Measurements from ENCODE around the gene CSRP1. TPM values are rescaled to one million over a fixed set of nuclear protein-coding genes. Genes with fewer than 3 reads are reported as not detected.

The CSRP1 gene
- total and polyA plus RNA-seq, 9 of the 15 experiments (the other 6 are each of a cell fraction or from before 2014, with no cell fraction given): 6.8 to 39.4 (median 23.7) TPM

DNA sequence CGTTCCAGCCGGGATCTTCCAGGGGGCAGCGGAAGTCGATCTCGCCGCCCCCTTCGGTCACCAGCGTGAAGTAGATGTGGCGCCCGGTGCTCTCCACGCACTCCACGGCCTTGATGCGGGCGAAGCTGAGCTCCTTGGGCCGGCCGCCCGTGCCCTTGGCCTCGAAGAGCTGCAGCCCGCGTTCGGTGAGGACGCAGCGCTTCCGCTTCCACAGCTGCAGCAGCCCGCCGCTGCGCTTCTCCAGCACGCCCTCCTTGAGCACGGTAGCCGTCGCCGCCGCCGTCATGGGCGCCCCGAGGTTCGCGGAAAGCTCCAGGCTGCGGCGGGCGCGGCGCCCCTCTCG lies 38.5 kb downstream of the CSRP1 start:
- in situ Hi-C loops (cut with MboI) (no loop called here), intact Hi-C loops (cut with micrococcal nuclease) (no loop called here)
- DNase-seq (ENCODE audit: extremely low read depth in 1 of 4, low spot score in 3 of 4): no peak
- ATAC-seq: no peak
- Histone ChIP-seq H3K4me2 (ENCODE audit: insufficient read depth, low read length) (no peak overlapping the region), H4K20me1 (replicated peaks; ENCODE audit: control insufficient read depth, insufficient read depth, low read length) (no peaks in the 10 kb centered on the region), H3K4me3 (no peak overlapping the region), H3K27me3 (ENCODE audit: control insufficient read depth in 2 of 2, insufficient read depth in 2 of 2, low read length in 2 of 2) (peaks cover 33 to 59% of the 10 kb centered on the region in 2 experiments), H3K9ac (ENCODE audit: insufficient read depth in 1 of 2, low read depth in 2 of 2, low read length in 2 of 2) (no peak overlapping the region), H3K9me1 (ENCODE audit: control insufficient read depth, insufficient read depth, low read length) (peaks cover 3% of the 10 kb centered on the region), H2AFZ (ENCODE audit: low read depth, low read length) (no peak overlapping the region), H3K9me3 (replicated peaks; ENCODE audit: control insufficient read depth, insufficient read depth, low read depth, low read length) (no peaks in the 10 kb centered on the region), H3K27ac (ENCODE audit: extremely low read depth, low read depth, low read length) (no peak overlapping the region), H3K79me2 (ENCODE audit: control insufficient read depth, insufficient read depth, low read length) (no peaks in the 10 kb centered on the region), H3K36me3 (ENCODE audit: control insufficient read depth, insufficient read depth, low read length) (no peaks in the 10 kb centered on the region), H3K4me1 (replicated peaks in 1 of 2; ENCODE audit: control insufficient read depth in 2 of 2, insufficient read depth in 2 of 2, low read length in 2 of 2) (peaks cover 0 to 17% of the 10 kb centered on the region in 2 experiments; a peak in 2 of 5 replicates)
- 38% methylated on average over 43 of the region's 44 CpGs for WGBS (ENCODE audit: insufficient coverage, low coverage, missing lambda C conversion rate)
- ChIA-PET CTCF (ENCODE audit: low intra/inter-chr PET ratio) (no interaction called here), POLR2A (no interaction called here)
- FAIRE-seq: no peak
- TF ChIP-seq, protein P1, sequence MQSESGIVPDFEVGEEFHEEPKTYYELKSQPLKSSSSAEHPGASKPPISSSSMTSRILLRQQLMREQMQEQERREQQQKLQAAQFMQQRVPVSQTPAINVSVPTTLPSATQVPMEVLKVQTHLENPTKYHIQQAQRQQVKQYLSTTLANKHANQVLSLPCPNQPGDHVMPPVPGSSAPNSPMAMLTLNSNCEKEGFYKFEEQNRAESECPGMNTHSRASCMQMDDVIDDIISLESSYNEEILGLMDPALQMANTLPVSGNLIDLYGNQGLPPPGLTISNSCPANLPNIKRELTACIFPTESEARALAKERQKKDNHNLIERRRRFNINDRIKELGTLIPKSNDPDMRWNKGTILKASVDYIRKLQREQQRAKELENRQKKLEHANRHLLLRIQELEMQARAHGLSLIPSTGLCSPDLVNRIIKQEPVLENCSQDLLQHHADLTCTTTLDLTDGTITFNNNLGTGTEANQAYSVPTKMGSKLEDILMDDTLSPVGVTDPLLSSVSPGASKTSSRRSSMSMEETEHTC (IDR thresholded peaks at IDR 0.05): no peak
- TF ChIP-seq ZBTB33 (CRISPR knock-in tag; IDR thresholded peaks at IDR 0.05) (peak; percentile 40; the same call in 1 of the 2 replicates), IRF9 (tag; IDR thresholded peaks at IDR 0.05) (no peak)
- TF ChIP-seq, protein P2, sequence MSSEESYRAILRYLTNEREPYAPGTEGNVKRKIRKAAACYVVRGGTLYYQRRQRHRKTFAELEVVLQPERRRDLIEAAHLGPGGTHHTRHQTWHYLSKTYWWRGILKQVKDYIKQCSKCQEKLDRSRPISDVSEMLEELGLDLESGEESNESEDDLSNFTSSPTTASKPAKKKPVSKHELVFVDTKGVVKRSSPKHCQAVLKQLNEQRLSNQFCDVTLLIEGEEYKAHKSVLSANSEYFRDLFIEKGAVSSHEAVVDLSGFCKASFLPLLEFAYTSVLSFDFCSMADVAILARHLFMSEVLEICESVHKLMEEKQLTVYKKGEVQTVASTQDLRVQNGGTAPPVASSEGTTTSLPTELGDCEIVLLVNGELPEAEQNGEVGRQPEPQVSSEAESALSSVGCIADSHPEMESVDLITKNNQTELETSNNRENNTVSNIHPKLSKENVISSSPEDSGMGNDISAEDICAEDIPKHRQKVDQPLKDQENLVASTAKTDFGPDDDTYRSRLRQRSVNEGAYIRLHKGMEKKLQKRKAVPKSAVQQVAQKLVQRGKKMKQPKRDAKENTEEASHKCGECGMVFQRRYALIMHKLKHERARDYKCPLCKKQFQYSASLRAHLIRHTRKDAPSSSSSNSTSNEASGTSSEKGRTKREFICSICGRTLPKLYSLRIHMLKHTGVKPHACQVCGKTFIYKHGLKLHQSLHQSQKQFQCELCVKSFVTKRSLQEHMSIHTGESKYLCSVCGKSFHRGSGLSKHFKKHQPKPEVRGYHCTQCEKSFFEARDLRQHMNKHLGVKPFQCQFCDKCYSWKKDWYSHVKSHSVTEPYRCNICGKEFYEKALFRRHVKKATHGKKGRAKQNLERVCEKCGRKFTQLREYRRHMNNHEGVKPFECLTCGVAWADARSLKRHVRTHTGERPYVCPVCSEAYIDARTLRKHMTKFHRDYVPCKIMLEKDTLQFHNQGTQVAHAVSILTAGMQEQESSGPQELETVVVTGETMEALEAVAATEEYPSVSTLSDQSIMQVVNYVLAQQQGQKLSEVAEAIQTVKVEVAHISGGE (CRISPR knock-in tag; IDR thresholded peaks at IDR 0.05): peak in 1 of 3 experiments; percentile 27; a peak in 1 of 6 replicates
- no TSS peak for BruUV-seq (replicated peaks)
